Panc1 (cell line): ENCODE data around the gene KRTAP10-11. TPM values are rescaled to one million over a fixed set of nuclear protein-coding genes. Genes with fewer than 3 reads are reported as not detected.

Experiments used
- ATAC-seq: fragments of 200-7000 bp; cut with Tn5 transposase; 2 replicates; pipeline ENCODE4 v1.9.1; 2020; ENCODE audit warnings: mild to moderate bottlenecking, moderate library complexity
- BruUV-seq: library from RNA; stranded (reverse); fragments of 400-500 nt; replicated peaks from 2 replicates; lab custom pipeline; 2021; lab: Mats Ljungman, UMichigan
- CTCF ChIA-PET: fragments of 300-600 bp; sonication (Branson Sonifier 250); formaldehyde crosslinking; loops from one replicate; lab custom pipeline; 2022; ENCODE audit warnings: antibody characterized with exemption; lab: Charles Lee
- POLR2A ChIA-PET: fragments of 300-600 bp; sonication (Branson Sonifier 250); formaldehyde crosslinking; loops from one replicate; lab custom pipeline; 2022; ENCODE audit warnings: antibody characterized with exemption; lab: Charles Lee
- DNase-seq: peaks from one replicate; pipeline ENCODE4 v3.0.0-alpha.2; 2010; ENCODE audit warnings: low read depth, low spot score
- H3K27ac ChIP-seq: 2 replicates; pipeline ENCODE4 v1.5.1; 2011; ENCODE audit warnings: mild to moderate bottlenecking, low read length, inconsistent platforms
- H3K27me3 ChIP-seq: fragments of 200-500 bp; sonication (Bioruptor generic); 2 replicates; pipeline ENCODE4 v1.6.0; 2014; ENCODE audit warnings: low read length, inconsistent platforms; ENCODE audit not compliant: control insufficient read depth, insufficient read depth
- H3K36me3 ChIP-seq: fragments of 200-500 bp; sonication (Bioruptor generic); 2 replicates; pipeline ENCODE4 v1.5.1; 2014; ENCODE audit warnings: inconsistent platforms, mild to moderate bottlenecking, low read length, moderate library complexity; ENCODE audit not compliant: control insufficient read depth, insufficient read depth
- H3K4me1 ChIP-seq: 2 replicates; pipeline ENCODE4 v1.5.1; 2011; ENCODE audit warnings: inconsistent platforms, mild to moderate bottlenecking, low read length, moderate library complexity; ENCODE audit not compliant: control insufficient read depth, insufficient read depth
- H3K4me3 ChIP-seq, 2 experiments: 2 replicates each; pipeline ENCODE4 v1.5.1; 2011 to 2012; ENCODE audit warnings: low read depth in 2 of 2, low read length in 2 of 2, mild to moderate bottlenecking in 2 of 2, inconsistent platforms in 1 of 2, moderate library complexity in 1 of 2
- H3K9me3 ChIP-seq: fragments of 200-500 bp; sonication (Bioruptor generic); 2 replicates; pipeline ENCODE4 v1.5.1; 2014; ENCODE audit warnings: low read depth, mild to moderate bottlenecking, inconsistent platforms, low read length, moderate library complexity; ENCODE audit not compliant: control insufficient read depth, insufficient read depth
- CTCF ChIP-seq: fragments of 450-650 bp; IDR thresholded peaks from 2 replicates; pipeline ENCODE4 v1.5.1; 2017; ENCODE audit warnings: mild to moderate bottlenecking
- POLR2AphosphoS5 ChIP-seq: IDR thresholded peaks from 2 replicates; pipeline ENCODE4 v1.6.1; 2012; ENCODE audit warnings: mild to moderate bottlenecking, low read depth, low read length, moderate library complexity
- REST ChIP-seq, 2 experiments: IDR thresholded peaks; 2 replicates each; pipeline ENCODE4 v1.6.1; 2011 to 2012; ENCODE audit warnings: low read depth in 2 of 2, control low read depth in 1 of 2, low read length in 1 of 2, mild to moderate bottlenecking in 1 of 2, moderate library complexity in 1 of 2; ENCODE audit not compliant: insufficient read depth in 1 of 2
- SIN3A ChIP-seq: IDR thresholded peaks from 2 replicates; pipeline ENCODE4 v1.6.1; 2012; ENCODE audit warnings: low read depth, mild to moderate bottlenecking, low read length, moderate library complexity, borderline replicate concordance; ENCODE audit not compliant: insufficient read depth
- TCF7L2 ChIP-seq: IDR thresholded peaks from 2 replicates; pipeline ENCODE4 v1.6.1; 2011; ENCODE audit warnings: mild to moderate bottlenecking, low read depth, low read length, inconsistent platforms
- in situ Hi-C: cut with HindIII; loops from 2 replicates; pipeline ENCODE4 v1.10.0; 2016; ENCODE audit warnings: low sequenced_read_pairs, low pct_unique_long_range_greater_than_20kb
- intact Hi-C: fragments of 100-400 bp; cut with micrococcal nuclease; formaldehyde crosslinking; loops from one replicate; pipeline ENCODE4 v1.10.0; 2022; ENCODE audit not compliant: unreplicated experiment
- total RNA-seq: library from RNA; stranded (reverse); gene quantifications from one replicate; pipeline ENCODE4 v1.2.1, GENCODE V29; 2021; ENCODE audit not compliant: unreplicated experiment

The KRTAP10-11 gene
- total RNA-seq, 1 experiment from 2014 or later = not detected

- Histone ChIP-seq H3K27ac (no peak overlapping the region), H3K27me3 (no peaks in the 10 kb centered on the region), H3K36me3 (no peaks in the 10 kb centered on the region), H3K4me3 (no peak overlapping the region), H3K4me1 (no peaks in the 10 kb centered on the region), H3K9me3 (peaks cover 7% of the 10 kb centered on the region; the same call in 1 of the 2 replicates)
- TF ChIP-seq POLR2AphosphoS5 (no peak), REST (IDR thresholded peaks at IDR 0.05; ENCODE audit: insufficient read depth in 1 of 2, low read depth in 2 of 2, low read length in 1 of 2) (no peak), CTCF (no peak), SIN3A (no peak), TCF7L2 (no peak)
- no TSS peak for BruUV-seq
- ATAC-seq = no peak
- intact Hi-C loops (no loop called here), in situ Hi-C loops (no loop called here)
- DNase-seq = no peak
- ChIA-PET POLR2A (no interaction called here), CTCF (no interaction called here)
These were observed 20.5 kb upstream of the KRTAP10-11 start for GRCh38 chr21:44625756-44626155.

- H3K4me1 ChIP-seq = no peaks in the 10 kb centered on the region
- POLR2A ChIA-PET = no interaction called here
These were observed 20.0 kb upstream of the KRTAP10-11 start for GRCh38 chr21:44626262-44626661.

More at GRCh38 chr21:44626262-44626661, 20.0 kb upstream of the KRTAP10-11 start:
- no peak overlapping the region for H3K4me3 ChIP-seq
- no peaks in the 10 kb centered on the region for H3K36me3 ChIP-seq
- peaks cover 7% of the 10 kb centered on the region; the same call in 1 of the 2 replicates for H3K9me3 ChIP-seq
- in situ Hi-C loops (no loop called here), intact Hi-C loops (no loop called here)
- H3K27ac ChIP-seq = no peak overlapping the region
- TF ChIP-seq CTCF (no peak), SIN3A (no peak), POLR2AphosphoS5 (no peak), REST (IDR thresholded peaks at IDR 0.05; ENCODE audit: insufficient read depth in 1 of 2, low read depth in 2 of 2, low read length in 1 of 2) (no peak), TCF7L2 (no peak)
- DNase-seq = no peak
- BruUV-seq = no TSS peak
- no peak for ATAC-seq
- CTCF ChIA-PET = no interaction called here
- H3K27me3 ChIP-seq = no peaks in the 10 kb centered on the region
